GM13977 (cell line): ENCODE measurements around the gene C1QA.

Source experiments
- DNase-seq: peaks from one replicate; pipeline ENCODE4 v3.0.0; 2012; ENCODE audit warnings: low spot score
- CTCF ChIP-seq: IDR thresholded peaks from 2 replicates; pipeline ENCODE4 v1.5.1; 2012; ENCODE audit warnings: mild to moderate bottlenecking, control low read depth; ENCODE audit not compliant: insufficient read depth; ENCODE audit errors: extremely low read depth, missing control alignments
- in situ Hi-C: fragments of 300-500 bp; cut with MboI; formaldehyde crosslinking; loops from one replicate; pipeline ENCODE4 v1.12.0; 2022; ENCODE audit warnings: low sequenced_read_pairs, low pct_unique_long_range_greater_than_20kb, mixed read lengths, inconsistent platforms; ENCODE audit not compliant: unreplicated experiment

The C1QA gene

DNA sequence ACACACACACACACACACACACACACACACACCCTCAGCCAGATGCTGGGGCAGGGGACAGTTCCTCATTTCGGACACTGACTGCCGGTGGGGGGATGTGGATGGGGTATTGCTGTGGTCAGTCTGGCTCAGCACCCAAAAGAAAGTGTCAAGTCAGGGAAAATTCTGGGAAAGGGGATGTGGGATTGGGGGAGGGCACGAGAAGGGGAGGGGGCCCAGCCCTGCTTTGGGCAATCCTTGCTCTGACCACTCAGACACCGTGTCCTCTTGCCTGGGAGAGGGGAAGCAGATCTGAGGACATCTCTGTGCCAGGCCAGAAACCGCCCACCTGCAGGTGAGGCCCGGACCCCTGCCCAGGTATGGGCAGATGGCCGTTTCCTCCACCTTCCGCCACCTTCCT is 7.0 kb downstream of the C1QA start, which contains the start of gene C1QC:
C1QC (plus strand) TSS at position 253 of the 400 bp plus-strand sequence. CDS start 391 bp downstream, outside the sequence.
- DNase-seq, result no peak
- in situ Hi-C loops, result loop anchor here (25.0 kb wide), 2 partner anchors 231 to 506 kb away; partner anchors contain the start of gene WNT4
- no peak for TF ChIP-seq CTCF

- in situ Hi-C loops, result loop anchor here (25.0 kb wide), 2 partner anchors 232 to 507 kb away; partner anchors contain the start of gene WNT4
- no peak for DNase-seq
- no peak for TF ChIP-seq CTCF
These were observed 7.5 kb downstream of the C1QA start for GRCh38 chr1:22643928-22644327.

- in situ Hi-C loops, result loop anchor here (25.0 kb wide), 2 partner anchors 234 to 509 kb away; partner anchors contain the start of gene WNT4
- DNase-seq, result no peak
- no peak for TF ChIP-seq CTCF
These were observed 9.5 kb downstream of the C1QA start for GRCh38 chr1:22645931-22646330.

- in situ Hi-C loops, result loop anchor here (25.0 kb wide), 2 partner anchors 234 to 509 kb away; partner anchors contain the start of gene WNT4
- no peak for TF ChIP-seq CTCF
- DNase-seq, result no peak
These were observed 10.0 kb downstream of the C1QA start for GRCh38 chr1:22646384-22646783.

DNA sequence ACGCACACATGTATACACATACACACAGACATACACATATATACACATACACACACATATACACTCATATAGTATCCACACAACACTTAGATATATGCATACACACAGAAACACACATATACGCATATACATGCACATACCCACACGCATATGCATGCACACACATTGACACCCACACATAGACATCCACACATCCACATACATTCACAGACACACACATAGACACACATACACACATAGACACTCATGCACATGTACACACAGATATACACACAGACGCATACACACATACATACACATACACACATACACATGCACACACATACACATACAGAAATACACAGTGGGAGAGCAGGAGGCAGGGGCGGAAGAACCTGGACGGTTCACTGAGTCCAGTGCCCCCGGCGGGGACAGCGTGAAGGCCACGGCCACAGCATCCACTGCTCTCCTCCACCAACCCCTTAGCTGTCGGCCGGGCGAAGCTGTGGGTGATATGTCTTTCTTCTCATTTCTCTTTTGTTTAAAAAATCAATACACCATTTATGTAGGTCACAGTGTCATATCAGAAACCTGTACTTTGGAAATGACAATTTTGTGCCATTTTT is 13.8 kb downstream of the C1QA start:
- no peak for TF ChIP-seq CTCF
- DNase-seq, result no peak
- in situ Hi-C loops, result no loop called here

DNA sequence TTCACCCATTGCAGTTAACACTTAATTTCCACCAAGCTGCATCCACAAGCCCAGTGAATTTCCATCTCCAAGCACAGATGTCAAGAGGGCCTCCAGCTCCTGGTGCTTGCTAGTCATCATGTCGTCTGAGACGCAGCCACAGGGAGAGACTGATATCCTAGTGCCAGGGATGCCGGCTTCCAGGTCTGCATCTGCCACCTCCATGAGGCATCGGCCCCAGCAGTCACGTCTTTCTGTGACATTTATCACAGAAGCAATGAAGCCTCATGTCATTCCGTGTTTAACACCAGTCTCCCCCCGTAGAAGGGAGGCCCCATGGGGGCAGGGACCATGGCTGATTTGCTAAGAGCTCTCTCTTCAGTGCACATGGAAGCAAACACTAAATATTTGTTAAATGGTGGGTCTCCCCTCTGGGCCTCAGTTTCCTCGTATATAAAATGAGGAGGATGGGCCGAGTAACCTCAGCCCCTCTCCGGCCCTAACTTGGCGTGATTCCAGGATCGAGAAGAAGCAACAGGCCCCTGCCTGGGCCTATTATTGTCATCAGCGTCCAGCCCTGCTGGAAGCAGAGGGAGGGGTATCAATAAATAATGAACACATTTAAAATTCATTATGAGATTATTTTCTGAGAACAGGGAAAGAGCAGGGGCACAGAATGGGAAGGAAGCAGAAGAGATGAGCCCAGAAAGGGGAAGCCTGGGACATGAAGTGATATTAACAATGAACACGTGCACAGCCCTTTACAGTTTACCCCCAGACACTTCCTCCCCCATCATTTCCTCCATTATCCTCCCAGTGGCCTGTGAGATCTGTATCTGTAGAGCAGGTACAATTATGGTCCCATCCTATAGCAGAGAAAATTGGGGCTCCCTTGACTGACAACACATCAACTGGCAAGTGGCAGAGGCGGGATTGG is 15.8 kb downstream of the C1QA start:
- in situ Hi-C loops, result no loop called here
- DNase-seq, result no peak
- no peak for TF ChIP-seq CTCF
